Natural killer cell (primary cell): ENCODE measurements around the gene PLEKHJ1. TPM values are rescaled to one million over a fixed set of nuclear protein-coding genes. Genes with fewer than 3 reads are reported as not detected.

Source experiments
- ATAC-seq, 3 donors: fragments of 150-1000 bp in 2 of 3; fragments of 200-7000 bp in 1 of 3; cut with Tn5 transposase; 1 replicate in 1 of 3; 2 replicates in 2 of 3; pipeline ENCODE4 v1.10.0; 2021; ENCODE audit warnings: mild to moderate bottlenecking in 2 of 3, moderate library complexity in 2 of 3
- DNase-seq, 2 donors: peaks; one replicate each; pipeline versions ENCODE4 v3.0.0 to v3.0.0-alpha.2; 2013 to 2021; ENCODE audit warnings: mixed read lengths in 1 of 2
- H3K27ac ChIP-seq: one replicate; pipeline ENCODE4 v1.5.1; 2013; ENCODE audit warnings: mild to moderate bottlenecking, low read length
- H3K27me3 ChIP-seq: one replicate; pipeline ENCODE4 v1.6.1; 2013; ENCODE audit warnings: low read length; ENCODE audit not compliant: control insufficient read depth, insufficient read depth
- H3K36me3 ChIP-seq: one replicate; pipeline ENCODE4 v1.6.1; 2013; ENCODE audit warnings: low read length; ENCODE audit not compliant: control insufficient read depth, insufficient read depth
- H3K4me1 ChIP-seq: one replicate; pipeline ENCODE4 v1.6.1; 2013; ENCODE audit warnings: low read length; ENCODE audit not compliant: control insufficient read depth, insufficient read depth
- H3K4me3 ChIP-seq: one replicate; pipeline ENCODE4 v1.5.1; 2013; ENCODE audit warnings: low read length
- H3K9me3 ChIP-seq: one replicate; pipeline ENCODE4 v1.6.1; 2013; ENCODE audit warnings: low read length; ENCODE audit not compliant: control insufficient read depth, insufficient read depth
- H3K27ac Mint-ChIP-seq, 2 donors: one replicate each; pipeline ENCODE4 v1.8.0; 2022; ENCODE audit warnings: mild to moderate bottlenecking in 2 of 2, mixed read lengths in 2 of 2, moderate library complexity in 1 of 2
- H3K27me3 Mint-ChIP-seq, 2 donors: one replicate each; pipeline ENCODE4 v1.8.0; 2022; ENCODE audit warnings: low read depth in 2 of 2, mixed read lengths in 2 of 2
- H3K36me3 Mint-ChIP-seq: one replicate; pipeline ENCODE4 v1.8.0; 2022; ENCODE audit warnings: mixed read lengths
- H3K4me1 Mint-ChIP-seq, 2 donors: one replicate each; pipeline ENCODE4 v1.8.0; 2022; ENCODE audit warnings: mixed read lengths in 2 of 2
- H3K4me3 Mint-ChIP-seq: one replicate; pipeline ENCODE4 v1.8.0; 2022; ENCODE audit warnings: mild to moderate bottlenecking, moderate library complexity, mixed read lengths
- H3K9me3 Mint-ChIP-seq, 2 donors: one replicate each; pipeline ENCODE4 v1.8.0; 2022; ENCODE audit warnings: mixed read lengths in 2 of 2
- CTCF ChIP-seq: fragments of 200-600 bp; IDR thresholded peaks from one replicate; pipeline ENCODE4 v1.8.0; 2022; ENCODE audit warnings: antibody characterized with exemption
- WGBS: methylation state at CpG from one replicate; pipeline ENCODE4 v1.1.7; 2013; ENCODE audit warnings: missing lambda C conversion rate; ENCODE audit not compliant: insufficient coverage; 5-methylcytosine and 5-hydroxymethylcytosine counted together
- intact Hi-C: fragments of 100-400 bp; cut with micrococcal nuclease; formaldehyde crosslinking; loops from one replicate; pipeline ENCODE4 v1.14.2; 2022
- total RNA-seq, 4 donors: library from RNA; stranded (reverse); fragments of 120-200 nt in 1 of 4; gene quantifications; one replicate each; pipeline versions ENCODE4 v1.2.3 to v1.2.4, GENCODE V29; 2013 to 2022

Gene PLEKHJ1
- total RNA-seq, 3 donors from 2014 or later (not counting 1 experiment from before 2014, with no cell fraction given): 36.7 to 45.8 (median 44.7) TPM

- intact Hi-C loops: no loop called here
- DNase-seq: no peak
- Mint-ChIP-seq H3K27ac (peak overlapping the region in 1 of 2 donors; percentile 27), H3K4me3 (no peak overlapping the region), H3K4me1 (peaks cover 0 to 5% of the 10 kb centered on the region in 2 donors), H3K27me3 (no peaks in the 10 kb centered on the region), H3K9me3 (no peaks in the 10 kb centered on the region), H3K36me3 (no peaks in the 10 kb centered on the region)
- Histone ChIP-seq H3K27me3 (no peaks in the 10 kb centered on the region), H3K27ac (no peak overlapping the region), H3K4me3 (no peak overlapping the region), H3K4me1 (peaks cover 3% of the 10 kb centered on the region), H3K9me3 (no peaks in the 10 kb centered on the region), H3K36me3 (peaks cover 62% of the 10 kb centered on the region)
- no peak for ATAC-seq
- no peak for TF ChIP-seq CTCF
- 98% methylated on average over 33 of the region's 33 CpGs for WGBS
Measured at GRCh38 chr19:2210987-2211740, 25.0 kb downstream of the PLEKHJ1 start.

- Histone ChIP-seq H3K27ac (no peak overlapping the region), H3K27me3 (no peaks in the 10 kb centered on the region), H3K9me3 (no peaks in the 10 kb centered on the region), H3K4me3 (no peak overlapping the region), H3K36me3 (peaks cover 54% of the 10 kb centered on the region), H3K4me1 (peaks cover 3% of the 10 kb centered on the region)
- intact Hi-C loops: no loop called here
- no peak for DNase-seq
- TF ChIP-seq CTCF: no peak
- no peak overlapping the region for H3K4me3 Mint-ChIP-seq
- no peak overlapping the region for H3K27ac Mint-ChIP-seq
- no peaks in the 10 kb centered on the region for H3K27me3 Mint-ChIP-seq
- H3K9me3 Mint-ChIP-seq: no peaks in the 10 kb centered on the region
- no peaks in the 10 kb centered on the region for H3K36me3 Mint-ChIP-seq
- 93% methylated on average over 21 of the region's 21 CpGs for WGBS
- no peak for ATAC-seq
- peaks cover 0 to 5% of the 10 kb centered on the region in 2 donors for H3K4me1 Mint-ChIP-seq
Measured at GRCh38 chr19:2210206-2210605, 25.9 kb downstream of the PLEKHJ1 start.

GRCh38 chr19:2209408-2209807 lies 26.7 kb downstream of the PLEKHJ1 start:
- peaks cover 48% of the 10 kb centered on the region for H3K36me3 ChIP-seq

More at GRCh38 chr19:2209408-2209807, 26.7 kb downstream of the PLEKHJ1 start:
- Mint-ChIP-seq H3K36me3 (no peaks in the 10 kb centered on the region), H3K27me3 (no peaks in the 10 kb centered on the region), H3K27ac (no peak overlapping the region), H3K4me1 (peaks cover 0 to 6% of the 10 kb centered on the region in 2 donors), H3K9me3 (no peaks in the 10 kb centered on the region), H3K4me3 (no peak overlapping the region)
- 97% methylated on average over 17 of the region's 17 CpGs for WGBS
- Histone ChIP-seq H3K9me3 (no peaks in the 10 kb centered on the region), H3K27ac (no peak overlapping the region), H3K4me1 (peaks cover 3% of the 10 kb centered on the region), H3K27me3 (no peaks in the 10 kb centered on the region), H3K4me3 (no peak overlapping the region)
- TF ChIP-seq CTCF: no peak
- intact Hi-C loops: no loop called here
- ATAC-seq (no peak), DNase-seq (no peak)
